ENCODE results near the gene FBLN2.

The FBLN2 gene

GRCh38 chr3:13665582-13666226, 116.8 kb downstream of the FBLN2 start:
- DNase-seq (ENCODE audit: low read depth) = no peak

DNA sequence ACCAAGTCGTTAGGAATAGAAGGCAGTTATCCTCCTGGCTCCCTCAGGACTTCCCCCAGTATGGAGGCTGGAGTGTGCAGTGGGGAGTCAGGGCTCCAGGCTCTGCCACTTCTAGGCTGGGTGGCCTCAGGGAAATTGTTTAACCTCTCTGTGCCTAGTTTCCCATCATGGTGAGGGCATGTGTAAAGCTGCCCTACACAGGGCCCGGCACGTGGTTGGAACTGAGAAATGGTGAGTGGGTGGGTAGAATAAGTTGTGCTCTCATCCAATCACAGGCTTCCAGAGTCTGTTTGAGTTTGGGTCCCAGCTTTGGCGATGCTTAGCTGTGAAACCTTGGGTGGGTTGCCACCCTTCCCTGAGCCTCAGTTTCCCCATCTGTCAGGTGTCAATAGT, 117.3 kb downstream of the FBLN2 start:
- DNase-seq (ENCODE audit: low read depth) = no peak

DNA sequence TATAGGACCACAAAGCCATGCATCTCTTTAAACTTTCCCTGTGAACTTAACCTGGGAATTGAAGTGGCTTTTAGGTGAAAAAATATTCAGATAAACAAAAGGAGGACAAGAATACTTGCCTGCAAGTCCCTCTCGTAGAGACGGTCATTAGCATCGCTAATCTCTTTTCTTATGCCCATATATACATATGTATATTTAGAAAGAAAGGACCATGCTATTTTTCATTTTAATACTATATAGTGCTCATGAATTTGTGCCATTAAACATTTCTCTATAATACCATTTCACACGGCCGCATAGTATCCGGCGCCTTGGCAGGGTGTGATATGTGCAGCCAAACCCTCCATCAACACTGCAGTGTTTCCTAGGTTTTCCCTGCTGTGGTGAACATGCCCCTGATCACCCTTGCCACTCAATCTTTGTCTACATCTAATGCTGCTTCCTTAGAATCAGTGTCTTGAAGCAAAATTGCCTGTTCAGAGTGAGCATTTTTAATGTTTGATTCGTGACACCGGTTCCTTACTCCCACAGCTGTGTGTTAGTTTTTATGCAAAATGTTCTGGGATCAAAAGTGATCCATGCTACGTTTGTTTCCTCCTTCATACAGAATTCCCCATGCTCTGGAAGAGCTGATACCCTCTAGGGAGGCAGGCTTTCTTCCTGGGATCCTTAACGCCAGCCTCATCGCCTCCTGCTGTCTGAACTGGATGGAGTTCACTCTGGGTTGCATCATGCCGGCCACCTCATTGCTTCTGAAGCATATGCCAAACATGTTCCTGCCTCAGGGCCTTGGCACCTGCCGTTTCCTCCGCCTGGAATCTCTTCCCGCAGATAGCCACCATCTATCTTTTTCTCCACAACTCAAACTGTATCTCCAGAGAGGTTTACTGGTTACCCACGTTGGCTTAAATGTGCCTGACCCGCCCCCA, 118.1 kb downstream of the FBLN2 start:
- DNase-seq (ENCODE audit: low read depth) = no peak

DNA sequence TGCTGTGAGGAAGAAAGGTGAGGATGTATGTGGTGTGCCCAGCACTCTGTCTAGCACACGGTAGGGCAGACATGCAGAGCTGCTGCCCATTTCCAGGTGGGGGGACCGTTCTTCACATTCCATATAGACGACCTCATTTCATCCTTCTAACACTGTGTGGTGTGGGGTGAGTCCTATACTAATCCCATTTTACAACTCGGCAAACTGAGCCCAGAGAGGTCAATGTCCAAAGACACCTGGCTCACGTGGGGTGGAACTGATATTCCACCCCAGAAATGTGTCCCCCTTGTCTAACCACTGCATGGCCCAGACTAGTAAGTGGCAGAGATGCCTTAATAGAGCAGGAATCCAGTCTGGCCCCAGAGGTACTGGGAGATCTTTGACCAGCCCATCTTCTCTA, 119.2 kb downstream of the FBLN2 start:
- no peak for DNase-seq (ENCODE audit: low read depth)

DNA sequence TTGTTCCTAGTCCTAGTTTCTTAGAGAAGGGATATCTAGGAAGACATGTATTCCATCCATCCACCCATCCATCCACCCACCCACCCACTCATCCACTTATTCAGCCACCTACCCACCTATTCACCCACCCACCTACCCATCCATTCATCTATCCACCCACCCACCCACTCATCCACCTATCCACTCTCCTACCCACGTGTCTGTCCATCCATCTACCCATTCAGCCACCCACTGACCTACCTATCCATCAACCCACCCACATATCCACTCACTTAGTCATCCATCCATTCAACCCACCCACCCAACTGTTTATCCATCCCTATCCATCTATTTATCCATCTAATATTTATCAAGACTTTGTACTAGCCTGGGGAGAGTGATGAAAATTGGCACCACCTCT, 120.5 kb downstream of the FBLN2 start:
- no peak for DNase-seq (ENCODE audit: low read depth)

- no peak for DNase-seq (ENCODE audit: low read depth)
Observed at GRCh38 chr3:13670292-13670691, 121.4 kb downstream of the FBLN2 start.

DNA sequence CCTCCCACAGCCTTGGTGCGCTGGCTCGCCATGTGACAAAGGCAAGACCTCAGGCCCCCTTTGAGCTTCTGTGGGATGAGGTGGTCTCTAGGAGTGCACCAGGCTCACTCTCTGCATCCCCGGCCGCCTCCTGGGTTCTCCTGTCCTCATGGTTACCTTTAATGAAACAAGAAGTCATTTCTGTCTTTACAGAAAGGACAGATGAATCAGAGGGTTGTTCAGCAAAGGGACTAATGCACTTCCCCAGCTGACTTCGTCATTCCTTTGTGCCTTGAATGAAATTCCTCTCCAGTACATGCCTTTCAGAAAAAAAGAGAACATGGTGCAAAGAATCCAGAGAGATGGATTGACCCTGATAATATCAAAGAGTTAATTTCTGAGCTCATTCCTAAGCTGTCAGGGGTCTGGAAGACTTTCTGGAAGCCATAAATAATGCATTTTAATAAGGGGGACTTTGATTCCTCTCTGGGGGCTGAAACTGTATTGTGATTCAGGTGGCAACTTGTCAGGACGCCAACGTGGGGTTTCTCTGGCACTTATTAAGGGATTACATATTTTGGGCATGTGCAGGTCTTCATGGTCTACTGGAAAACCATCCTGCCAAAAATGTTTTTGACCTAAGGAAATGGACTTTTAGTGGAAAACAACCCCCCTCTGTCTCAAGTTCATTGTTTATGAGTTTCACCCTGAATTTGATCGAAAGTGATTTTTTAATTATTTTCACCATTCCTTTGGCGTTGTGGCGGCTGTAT, 122.7 kb downstream of the FBLN2 start:
- no peak for DNase-seq (ENCODE audit: low read depth)

DNA sequence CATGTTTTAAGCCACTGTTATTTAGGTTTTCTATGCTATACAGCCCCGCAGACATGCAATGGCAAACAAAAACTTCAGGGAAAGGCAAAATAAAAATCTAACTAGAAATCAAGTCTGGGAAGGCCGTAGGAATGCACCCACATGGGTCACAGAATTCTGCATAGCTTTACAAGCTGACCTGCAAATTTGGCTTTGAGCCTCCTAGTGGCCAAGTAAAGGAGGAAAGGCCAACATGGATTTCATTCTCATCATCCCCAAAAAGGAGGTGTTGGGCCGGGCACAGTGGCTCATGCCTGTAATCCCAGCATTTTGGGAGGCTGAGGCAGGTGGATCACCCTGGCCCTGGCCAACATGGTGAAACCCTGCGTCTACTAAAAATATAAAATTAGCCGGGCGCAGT, 124.3 kb downstream of the FBLN2 start:
- DNase-seq (ENCODE audit: low read depth) = no peak

DNA sequence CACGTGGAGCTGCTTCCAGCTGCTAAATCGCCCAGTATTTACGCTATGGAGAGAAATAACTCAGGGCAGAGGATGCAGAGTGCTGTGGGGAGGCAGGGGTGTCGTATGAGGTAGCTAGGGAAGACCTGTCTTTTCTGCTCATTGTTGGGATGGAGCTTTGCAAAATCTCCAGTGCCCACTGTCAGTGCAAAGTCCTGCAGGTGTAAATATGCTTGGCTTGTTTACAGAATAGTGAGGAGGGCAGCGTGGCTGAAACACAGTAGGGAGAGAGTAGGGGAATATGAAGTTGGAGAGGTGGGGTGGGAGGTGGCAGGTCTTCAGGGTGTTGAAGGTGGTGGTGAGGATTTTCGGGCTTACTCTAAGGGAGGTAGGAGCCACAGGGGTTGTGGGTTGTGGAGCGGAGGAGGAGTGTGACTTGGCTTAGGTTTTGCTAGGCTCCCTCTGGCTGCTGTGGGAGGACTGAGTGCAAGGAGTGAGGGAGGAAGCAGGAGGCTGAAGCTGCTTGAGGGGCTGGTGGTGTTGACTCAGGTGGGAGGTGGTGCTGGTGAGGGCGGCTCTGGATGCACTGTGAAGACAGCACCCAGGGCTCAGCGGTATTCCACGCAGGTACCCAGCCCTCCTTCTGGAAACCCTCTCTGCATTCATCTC, 125.7 kb downstream of the FBLN2 start:
- no peak for DNase-seq (ENCODE audit: low read depth)

DNA sequence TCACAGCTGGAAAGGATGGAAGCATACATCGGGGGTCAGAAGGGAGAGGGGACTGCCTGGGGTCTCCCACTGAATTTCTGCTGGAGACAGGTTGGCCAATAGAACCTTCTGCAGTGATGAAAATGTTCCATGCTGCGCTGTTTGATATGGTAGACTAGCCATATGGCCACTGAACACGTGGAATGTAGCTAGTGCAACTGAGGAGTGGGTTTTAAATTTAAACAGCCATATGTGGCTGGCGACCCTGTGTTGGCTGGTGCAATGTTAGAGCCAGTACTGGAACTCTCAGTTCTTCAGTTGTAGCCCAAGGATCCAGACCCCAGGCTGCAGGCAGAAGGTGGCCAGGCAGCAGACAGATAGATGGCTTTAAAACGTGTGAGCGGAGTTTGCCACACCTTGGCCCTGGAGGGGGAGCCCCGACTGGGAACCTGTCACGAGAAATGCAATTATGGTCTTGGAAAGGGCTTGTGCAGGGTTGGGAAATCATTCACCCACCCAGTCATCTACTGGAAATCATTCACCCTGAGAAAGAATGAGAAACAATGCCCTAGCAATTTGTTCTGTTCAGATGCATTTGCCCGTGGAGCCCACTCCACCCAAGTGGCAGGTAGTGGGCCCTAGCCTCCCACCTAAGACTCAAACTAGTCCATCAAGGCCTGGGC, 127.6 kb downstream of the FBLN2 start:
- DNase-seq (ENCODE audit: low read depth) = no peak

GRCh38 chr3:13677272-13677671, 128.3 kb downstream of the FBLN2 start:
- no peak for DNase-seq (ENCODE audit: low read depth)

DNA sequence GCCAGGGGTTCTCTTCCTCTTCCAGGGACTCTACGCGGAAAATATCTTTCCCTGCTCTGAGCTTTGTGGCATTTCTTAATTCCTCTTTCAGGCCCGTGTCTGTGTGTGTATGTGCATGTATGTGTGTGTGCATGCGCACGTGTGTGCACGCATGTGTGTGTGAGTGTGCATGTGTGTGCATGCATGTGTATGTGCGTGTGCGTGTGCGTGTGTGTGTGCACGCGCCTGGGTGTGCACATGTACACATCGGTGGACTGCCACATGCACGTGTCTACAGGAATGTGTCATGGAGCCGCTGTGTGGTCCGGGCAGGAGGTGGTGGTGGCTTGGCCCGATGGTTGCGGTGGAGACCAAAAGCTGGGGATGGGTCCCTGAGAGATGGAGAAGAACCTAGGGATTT, 133.0 kb downstream of the FBLN2 start:
- DNase-seq (ENCODE audit: low read depth) = no peak

DNA sequence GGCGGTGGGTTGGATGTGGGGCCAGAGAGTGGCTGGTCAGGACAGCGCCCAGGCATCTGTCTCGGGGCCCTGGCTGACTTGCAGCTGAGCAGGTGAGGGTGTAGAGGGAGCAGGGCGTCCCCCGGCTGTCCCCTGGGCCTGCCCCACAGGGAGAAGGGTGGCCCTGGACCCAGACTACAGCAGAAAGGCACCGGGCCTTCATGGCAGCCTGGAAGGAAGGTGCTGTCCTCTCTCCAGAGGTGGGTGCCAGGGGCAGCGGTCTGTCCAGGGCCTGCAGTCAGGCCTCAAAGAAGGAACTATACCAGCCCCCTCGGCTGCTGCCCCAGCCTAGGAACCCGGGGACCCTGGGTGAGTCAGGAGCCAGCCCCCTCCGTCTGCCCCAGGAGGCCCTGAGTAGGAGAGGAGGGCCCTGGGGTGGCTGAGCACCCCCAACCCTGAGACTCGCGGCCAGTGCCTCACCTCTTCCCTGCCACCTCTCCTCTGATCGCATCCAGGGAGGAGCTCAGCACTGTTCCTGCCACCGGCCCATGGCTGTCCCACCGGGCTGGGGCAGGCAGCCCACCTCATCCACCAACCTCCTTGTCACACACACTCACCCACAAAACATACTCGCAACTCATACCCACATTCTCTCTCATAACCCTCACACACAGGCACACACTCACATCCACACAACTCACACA, 133.5 kb downstream of the FBLN2 start:
- DNase-seq (ENCODE audit: low read depth) = no peak

GRCh38 chr3:13683288-13683687, 134.4 kb downstream of the FBLN2 start:
- no peak for DNase-seq (ENCODE audit: low read depth)

DNA sequence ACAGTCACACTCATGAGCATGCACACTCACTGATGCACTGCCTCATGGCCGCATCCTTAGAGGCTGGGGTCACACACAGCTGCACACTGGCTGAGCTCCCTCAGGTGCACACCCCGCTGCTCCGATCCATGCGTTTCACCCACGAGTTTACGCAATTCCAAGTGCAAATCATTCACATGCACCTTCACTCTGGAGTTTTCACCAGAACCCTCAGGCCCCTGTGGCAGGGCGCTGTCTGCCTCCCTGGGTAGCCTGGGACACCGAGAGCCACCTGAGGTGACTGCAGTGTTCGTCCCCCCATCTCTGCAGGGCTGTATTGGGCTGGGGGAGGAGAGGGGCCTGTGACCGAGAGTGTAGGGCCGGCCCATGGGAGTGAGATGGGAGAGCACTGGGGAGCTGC, 134.8 kb downstream of the FBLN2 start:
- no peak for DNase-seq (ENCODE audit: low read depth)

GRCh38 chr3:13684350-13684749, 135.4 kb downstream of the FBLN2 start:
- DNase-seq (ENCODE audit: low read depth) = no peak

DNA sequence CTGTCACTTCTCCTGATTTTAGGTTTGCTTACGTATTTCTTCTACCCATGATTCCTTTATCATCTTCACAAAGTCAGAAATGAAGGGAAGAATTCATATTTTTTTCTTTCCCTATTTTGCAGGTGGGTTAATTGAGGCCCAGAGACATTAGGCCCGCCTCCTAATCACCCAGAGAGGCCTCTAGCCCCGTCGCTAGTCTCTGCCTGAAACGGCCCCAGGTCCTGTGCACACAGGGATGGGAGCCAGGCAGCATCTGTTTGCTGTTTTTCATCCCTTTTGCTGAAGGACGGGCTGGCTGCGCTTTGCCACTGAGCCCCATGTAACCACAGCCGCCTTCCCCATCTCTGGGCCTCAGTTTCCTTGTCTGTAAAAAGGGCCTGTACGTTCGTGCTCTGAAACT, 135.9 kb downstream of the FBLN2 start:
- no peak for DNase-seq (ENCODE audit: low read depth)

- no peak for DNase-seq (ENCODE audit: low read depth)
Observed at GRCh38 chr3:13685721-13686120, 136.8 kb downstream of the FBLN2 start.

DNA sequence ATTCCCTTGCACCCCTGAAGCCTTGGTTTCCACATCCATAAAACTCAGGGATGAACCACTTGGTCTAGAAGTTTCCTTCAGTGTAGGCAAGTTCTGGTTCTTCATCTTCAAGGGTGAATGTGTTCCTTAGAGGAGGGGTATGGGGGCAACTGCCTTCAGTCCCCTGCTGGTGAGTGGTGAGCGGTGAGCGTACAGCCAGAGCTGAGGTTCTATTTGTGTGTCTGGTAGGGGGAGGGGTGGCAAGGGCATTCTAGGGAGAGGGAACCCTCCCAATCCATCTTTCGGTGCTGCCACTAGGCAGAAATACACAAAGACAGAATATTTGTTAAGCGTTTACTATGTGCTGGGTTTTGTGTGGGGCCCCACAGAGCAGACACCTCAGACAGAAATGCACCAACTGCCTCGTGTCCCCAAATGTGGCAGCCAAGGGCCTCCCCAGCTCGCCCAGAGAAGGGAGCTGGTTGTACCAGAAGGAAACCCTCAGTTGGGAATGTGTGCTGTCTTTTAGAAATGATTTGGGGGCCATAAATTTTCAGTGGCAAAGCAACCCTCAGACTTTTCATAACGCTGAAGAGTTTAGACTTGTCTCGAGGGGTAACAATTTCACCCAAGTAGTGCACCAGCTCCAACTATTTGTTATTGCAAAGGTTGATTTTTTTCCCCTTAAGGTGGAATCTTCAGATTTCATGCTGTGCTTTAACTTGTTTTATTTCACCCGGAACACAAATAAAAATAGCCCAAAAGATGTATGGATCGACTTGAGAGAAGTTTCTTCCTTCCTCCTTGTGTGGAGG, 137.6 kb downstream of the FBLN2 start:
- DNase-seq (ENCODE audit: low read depth) = no peak

GRCh38 chr3:13687517-13687943, 138.6 kb downstream of the FBLN2 start:
- no peak for DNase-seq (ENCODE audit: low read depth)
